T-helper 1 cell treated with Interleukin-12 subunit alpha and Interleukin-12 subunit beta and Interleukin-4 antibody, amounts not matched to agents 30 μg/mL and 1 μg/mL, for 36 hours (primary cell): ENCODE measurements around the gene PPP1R3C.

Experiments used
- H3K27ac Mint-ChIP-seq: one replicate; pipeline ENCODE4 v1.8.0; 2021; ENCODE audit warnings: mild to moderate bottlenecking, mixed read lengths
- H3K27me3 Mint-ChIP-seq: one replicate; pipeline ENCODE4 v1.8.0; 2021; ENCODE audit warnings: low read depth, mixed read lengths
- H3K36me3 Mint-ChIP-seq: one replicate; pipeline ENCODE4 v1.8.0; 2021; ENCODE audit warnings: low read depth, mixed read lengths
- H3K4me1 Mint-ChIP-seq: one replicate; pipeline ENCODE4 v1.8.0; 2021; ENCODE audit warnings: low read depth, mixed read lengths
- H3K4me3 Mint-ChIP-seq: one replicate; pipeline ENCODE4 v1.8.0; 2021; ENCODE audit warnings: mild to moderate bottlenecking, moderate library complexity, mixed read lengths
- H3K9me3 Mint-ChIP-seq: one replicate; pipeline ENCODE4 v1.8.0; 2021; ENCODE audit warnings: mixed read lengths

Gene PPP1R3C

DNA sequence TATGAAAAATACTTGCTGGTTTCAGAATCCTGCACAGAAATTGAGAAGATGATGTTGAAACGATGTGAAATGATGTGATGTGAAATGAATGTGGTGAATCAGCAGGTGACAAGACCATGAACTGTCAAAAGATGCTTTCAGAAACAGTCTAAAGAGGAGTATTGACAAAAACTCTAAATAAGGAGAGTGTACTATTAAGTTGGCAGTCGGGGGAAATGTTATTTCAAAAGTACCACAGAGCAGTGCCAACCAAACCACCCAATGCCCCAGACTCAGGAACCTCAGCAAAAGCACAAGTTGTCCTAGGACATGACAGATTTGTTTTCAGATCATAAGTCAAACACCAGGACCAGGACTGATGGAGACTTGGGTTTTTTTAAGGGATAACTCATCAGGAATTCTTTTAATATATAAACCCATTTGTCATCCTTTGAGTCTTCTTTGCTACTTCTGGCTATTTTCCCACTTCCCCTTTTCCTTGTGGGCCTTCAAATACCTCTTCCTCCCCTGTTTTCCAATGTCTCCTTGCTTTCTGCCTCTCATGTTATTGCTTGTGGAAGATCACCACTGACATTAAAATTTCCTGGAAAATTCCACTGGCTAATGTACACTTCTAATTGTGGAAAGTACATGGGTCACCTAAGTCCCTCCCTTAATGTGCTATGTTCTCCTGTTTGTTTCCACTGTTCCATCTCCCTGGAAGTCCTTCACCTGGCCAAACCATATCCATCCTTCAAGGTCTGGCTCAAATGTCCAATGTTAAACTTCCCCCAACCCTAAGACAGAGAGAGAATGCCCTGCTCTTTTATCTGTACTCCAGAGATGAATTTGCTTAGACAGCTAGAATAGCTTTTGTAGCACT, 10.2 kb upstream of the PPP1R3C start:
- Mint-ChIP-seq H3K9me3 (no peaks in the 10 kb centered on the region), H3K4me1 (no peaks in the 10 kb centered on the region), H3K27ac (no peak overlapping the region), H3K27me3 (peaks cover 30% of the 10 kb centered on the region), H3K36me3 (no peaks in the 10 kb centered on the region), H3K4me3 (no peak overlapping the region)

DNA sequence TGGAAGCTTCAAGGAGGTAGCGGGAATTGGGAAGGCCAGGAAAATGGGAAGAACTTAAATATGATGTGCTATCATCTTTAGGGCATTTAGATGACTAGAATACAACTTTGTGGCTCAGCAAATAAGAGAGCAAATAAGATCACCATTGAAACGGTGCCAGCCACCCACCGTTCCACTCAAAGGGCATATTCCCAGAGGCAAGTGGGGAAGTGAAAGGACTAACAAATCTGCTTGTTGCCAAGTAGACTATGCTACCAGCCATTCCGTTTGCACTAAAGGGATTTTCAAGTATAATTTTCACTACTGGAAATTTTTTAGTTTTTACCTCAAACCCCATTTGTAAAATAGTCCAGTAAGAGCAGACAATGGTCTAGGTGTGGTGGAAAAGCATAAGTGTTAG, 4.0 kb upstream of the PPP1R3C start:
- Mint-ChIP-seq H3K9me3 (no peaks in the 10 kb centered on the region), H3K27me3 (peaks cover 40% of the 10 kb centered on the region), H3K36me3 (no peaks in the 10 kb centered on the region), H3K27ac (no peak overlapping the region), H3K4me1 (peaks cover 6% of the 10 kb centered on the region), H3K4me3 (no peak overlapping the region)

DNA sequence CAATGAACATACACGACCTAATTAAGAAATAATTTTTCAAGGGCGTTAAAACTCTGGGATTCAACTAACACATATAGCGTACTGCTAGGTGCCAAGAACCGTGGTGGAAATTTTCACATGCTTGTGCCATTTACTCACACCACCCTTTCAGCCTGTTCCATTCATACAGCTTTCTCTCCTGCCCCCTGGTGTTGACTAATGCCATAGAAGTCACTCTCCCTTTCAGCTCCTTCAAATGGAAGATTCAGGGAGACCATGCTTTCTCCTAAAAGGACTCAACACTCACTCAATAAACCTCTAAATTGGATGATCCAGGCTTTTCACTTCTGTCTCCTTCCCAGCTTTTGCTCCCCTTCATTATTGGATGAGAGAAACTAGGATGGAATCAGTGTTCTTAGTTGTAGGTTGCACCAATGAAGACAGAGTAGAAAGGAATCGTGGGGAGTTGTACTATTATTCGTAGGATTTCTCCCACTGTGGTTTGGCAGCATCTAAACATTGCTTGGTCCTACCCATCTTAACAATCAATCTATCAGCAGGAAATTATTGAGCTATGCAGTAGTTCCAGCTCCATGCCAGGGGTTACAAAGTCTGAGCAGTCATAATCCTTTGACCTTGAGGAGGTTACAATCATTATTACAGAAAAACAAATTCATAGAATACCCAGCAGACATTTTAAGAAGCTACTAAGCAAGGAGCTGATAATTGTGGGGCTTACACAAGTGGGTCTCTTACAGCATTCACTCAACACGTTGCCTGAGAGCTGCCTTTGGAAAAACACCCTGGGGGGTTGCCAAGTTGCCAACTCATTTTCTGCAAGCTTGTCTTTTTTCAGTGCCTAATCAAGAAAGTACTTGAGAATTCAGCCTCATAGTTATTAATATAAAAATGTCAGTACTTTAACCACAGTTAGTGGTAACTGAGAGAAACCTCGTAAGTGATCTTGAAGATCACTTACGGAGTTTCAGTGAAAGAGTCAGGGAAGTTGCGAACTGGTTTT, 2.8 kb upstream of the PPP1R3C start:
- Mint-ChIP-seq H3K4me1 (peaks cover 6% of the 10 kb centered on the region), H3K27ac (no peak overlapping the region), H3K27me3 (peaks cover 48% of the 10 kb centered on the region), H3K9me3 (no peaks in the 10 kb centered on the region), H3K4me3 (no peak overlapping the region), H3K36me3 (no peaks in the 10 kb centered on the region)

DNA sequence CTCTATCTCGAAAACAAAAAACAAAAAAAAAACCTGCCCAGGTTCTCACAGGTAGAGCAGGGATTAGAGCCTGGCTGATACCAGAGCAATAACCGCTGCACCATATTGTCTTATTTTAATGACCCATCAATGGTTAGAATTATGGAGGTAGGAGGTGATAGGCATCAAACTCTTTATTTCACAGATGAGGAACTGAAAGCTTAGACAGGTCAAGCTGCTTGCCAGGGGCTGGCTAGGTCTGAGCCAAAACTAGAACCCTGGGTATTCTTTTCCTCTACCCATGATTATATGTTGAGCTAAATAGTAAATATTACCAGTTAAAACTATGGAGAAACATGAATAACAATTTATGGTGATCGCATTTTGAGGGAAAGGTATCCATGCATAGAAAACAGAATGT, 2.0 kb upstream of the PPP1R3C start:
- H3K27me3 Mint-ChIP-seq, result peaks cover 48% of the 10 kb centered on the region
- H3K4me3 Mint-ChIP-seq, result no peak overlapping the region
- H3K27ac Mint-ChIP-seq, result no peak overlapping the region
- no peaks in the 10 kb centered on the region for H3K36me3 Mint-ChIP-seq
- H3K4me1 Mint-ChIP-seq, result peaks cover 6% of the 10 kb centered on the region
- no peaks in the 10 kb centered on the region for H3K9me3 Mint-ChIP-seq

DNA sequence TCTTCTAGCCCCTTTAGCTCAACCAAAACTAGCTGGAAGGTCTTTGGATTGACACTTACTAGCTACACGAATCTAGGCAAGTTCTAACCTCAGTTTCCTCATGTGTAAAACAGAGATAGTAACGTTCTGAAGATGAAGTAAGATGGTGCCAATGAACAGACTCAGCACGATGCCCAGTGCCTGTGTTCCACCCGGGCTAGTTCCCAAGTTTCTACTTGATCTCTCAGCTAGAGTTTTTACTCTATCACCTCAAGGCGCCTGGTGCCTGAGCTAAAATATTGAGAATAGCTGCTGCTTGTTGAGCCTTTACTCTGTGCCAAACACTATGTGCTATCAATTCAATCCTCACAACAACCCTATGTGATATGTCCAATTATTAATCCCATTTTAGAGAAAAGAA, 1.4 kb upstream of the PPP1R3C start:
- H3K36me3 Mint-ChIP-seq, result no peaks in the 10 kb centered on the region
- H3K4me3 Mint-ChIP-seq, result no peak overlapping the region
- H3K4me1 Mint-ChIP-seq, result peaks cover 6% of the 10 kb centered on the region
- H3K9me3 Mint-ChIP-seq, result no peaks in the 10 kb centered on the region
- peaks cover 51% of the 10 kb centered on the region for H3K27me3 Mint-ChIP-seq
- H3K27ac Mint-ChIP-seq, result no peak overlapping the region

DNA sequence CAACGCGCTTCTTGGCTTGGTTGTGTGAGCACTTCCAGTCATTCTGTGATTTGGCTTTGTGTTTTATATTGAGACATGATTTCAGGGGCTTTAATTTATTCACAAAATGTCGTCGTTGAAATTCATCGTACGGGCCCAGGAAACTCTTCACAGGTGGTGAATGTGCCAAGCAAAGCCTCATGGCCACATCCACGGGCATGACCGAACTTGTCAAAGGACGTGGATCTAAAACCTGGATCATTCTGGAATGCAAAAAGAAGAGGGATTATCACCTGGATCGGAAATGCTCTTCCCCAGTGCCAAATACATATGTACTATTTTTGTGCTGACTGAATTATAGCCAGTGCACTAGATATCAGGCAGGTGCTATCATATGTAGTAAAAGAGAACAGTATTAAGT, 2.2 kb downstream of the PPP1R3C start:
- peaks cover 6% of the 10 kb centered on the region for H3K4me1 Mint-ChIP-seq
- no peak overlapping the region for H3K4me3 Mint-ChIP-seq
- no peaks in the 10 kb centered on the region for H3K9me3 Mint-ChIP-seq
- H3K36me3 Mint-ChIP-seq, result no peaks in the 10 kb centered on the region
- peaks cover 53% of the 10 kb centered on the region for H3K27me3 Mint-ChIP-seq
- H3K27ac Mint-ChIP-seq, result no peak overlapping the region

DNA sequence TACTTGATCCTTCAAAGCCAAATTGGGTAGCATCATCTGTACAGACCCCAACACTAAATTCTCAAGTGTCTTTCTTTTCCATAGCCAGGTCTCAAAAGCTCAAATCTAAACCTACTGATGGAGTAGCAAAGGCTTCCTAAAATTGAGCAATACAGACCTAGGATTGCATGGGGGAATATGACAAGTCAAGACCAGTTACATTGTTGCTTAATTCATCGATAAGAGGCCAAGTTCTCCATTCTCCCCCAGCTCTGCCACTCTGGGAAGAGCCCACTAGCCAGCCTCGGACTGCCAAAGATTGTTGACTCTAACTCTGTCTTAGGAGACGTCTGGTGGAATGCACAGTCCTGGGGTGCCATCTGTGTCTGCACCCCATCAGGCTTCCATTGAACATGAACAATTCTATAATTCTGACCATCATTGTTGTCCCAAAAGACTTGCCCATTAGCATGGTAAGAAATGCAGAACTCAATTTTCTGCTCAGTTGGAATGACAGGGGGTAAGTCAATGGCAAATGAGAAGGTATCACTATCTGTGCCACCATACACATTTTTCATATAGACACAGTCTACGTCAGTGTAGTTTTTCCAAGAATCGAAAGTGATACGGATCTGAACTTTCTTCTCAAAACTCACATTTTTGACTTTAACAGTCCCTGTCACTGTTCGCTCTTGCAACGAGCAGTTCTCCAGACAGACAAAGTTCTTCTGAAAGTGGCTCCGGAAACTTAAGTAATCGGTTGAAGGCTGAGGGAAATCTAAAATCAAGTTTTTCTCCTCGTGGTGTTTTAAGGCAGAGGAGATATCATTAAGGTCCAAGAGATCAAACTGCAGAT, 2.9 kb downstream of the PPP1R3C start:
- Mint-ChIP-seq H3K36me3 (no peaks in the 10 kb centered on the region), H3K9me3 (no peaks in the 10 kb centered on the region), H3K27me3 (peaks cover 51% of the 10 kb centered on the region), H3K4me3 (no peak overlapping the region), H3K4me1 (peaks cover 6% of the 10 kb centered on the region), H3K27ac (no peak overlapping the region)

DNA sequence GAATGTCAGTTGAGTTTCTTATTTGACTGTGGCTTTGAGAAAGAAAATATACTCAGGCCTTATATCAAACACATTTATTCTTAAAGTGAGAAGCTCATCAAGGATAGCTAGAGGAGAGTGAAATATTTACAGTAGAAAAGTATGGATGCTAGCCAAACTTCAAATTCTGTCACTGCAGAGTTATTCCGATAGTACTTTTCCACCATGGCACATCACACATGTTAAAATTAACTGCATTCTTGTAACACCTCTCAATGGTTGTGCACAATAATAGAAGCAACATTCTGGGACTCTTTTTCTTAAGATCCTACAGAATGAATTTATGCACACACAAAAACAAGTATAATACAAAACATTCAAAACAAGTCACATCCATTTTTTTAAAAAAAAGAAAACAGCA, 4.5 kb downstream of the PPP1R3C start:
- no peak overlapping the region for H3K27ac Mint-ChIP-seq
- peaks cover 5% of the 10 kb centered on the region for H3K4me1 Mint-ChIP-seq
- peaks cover 36% of the 10 kb centered on the region for H3K27me3 Mint-ChIP-seq
- no peaks in the 10 kb centered on the region for H3K36me3 Mint-ChIP-seq
- no peak overlapping the region for H3K4me3 Mint-ChIP-seq
- no peaks in the 10 kb centered on the region for H3K9me3 Mint-ChIP-seq

DNA sequence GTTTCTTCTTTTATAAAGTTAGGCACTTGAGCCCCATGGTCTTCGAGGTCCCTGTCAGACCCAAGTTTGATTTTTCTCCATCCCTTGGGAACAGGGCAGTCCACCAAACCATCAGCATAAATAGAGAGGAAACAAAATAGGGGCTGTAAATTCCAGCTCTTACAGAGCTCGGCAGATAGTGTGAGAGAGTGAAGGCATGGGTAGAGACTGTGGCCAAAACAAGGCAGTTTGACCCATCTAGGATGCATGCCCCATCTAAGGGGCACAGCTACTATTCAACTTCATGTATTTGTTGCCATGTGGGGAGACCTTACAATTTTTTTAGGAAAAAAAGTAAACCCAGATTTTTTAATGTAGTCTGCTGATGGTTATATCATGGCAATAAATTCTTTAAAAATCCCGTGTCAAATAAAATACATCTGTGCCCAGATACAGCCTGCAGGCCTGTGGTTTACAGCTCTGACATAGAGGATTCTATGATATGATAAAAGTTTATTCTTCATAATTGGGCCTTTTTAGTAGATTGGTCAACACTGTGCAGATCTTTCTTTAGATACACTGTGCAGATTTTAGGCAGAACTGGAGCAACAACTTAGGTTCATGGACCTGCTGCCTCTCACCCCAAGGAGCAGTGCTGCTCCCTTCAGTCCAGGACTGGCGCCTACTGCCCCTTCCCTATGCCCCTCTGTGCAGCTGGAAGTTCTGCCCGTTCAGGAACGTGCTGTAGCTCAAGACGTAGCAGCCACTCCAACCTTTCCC, 5.3 kb downstream of the PPP1R3C start:
- Mint-ChIP-seq H3K27ac (no peak overlapping the region), H3K9me3 (no peaks in the 10 kb centered on the region), H3K36me3 (no peaks in the 10 kb centered on the region), H3K4me1 (peaks cover under 1% of the 10 kb centered on the region), H3K27me3 (peaks cover 34% of the 10 kb centered on the region), H3K4me3 (no peak overlapping the region)

DNA sequence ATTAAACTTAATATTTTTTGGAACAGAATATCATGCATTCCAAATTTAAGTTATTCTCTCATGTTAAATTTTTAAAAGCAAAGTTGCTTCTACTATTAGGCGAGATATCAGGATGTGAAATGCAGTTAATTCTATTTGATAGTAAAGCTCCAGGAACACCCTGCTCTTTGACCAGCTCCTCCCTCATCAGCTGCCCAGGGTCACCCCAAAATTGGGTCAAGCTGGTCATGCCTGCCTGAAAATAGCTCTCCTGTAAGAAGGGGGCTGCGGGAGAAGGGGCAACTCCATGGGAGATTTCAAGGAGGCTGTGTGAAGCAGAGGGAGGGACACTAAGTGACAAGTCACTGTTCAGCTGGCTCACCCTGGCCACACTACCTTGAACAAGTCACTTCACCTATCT, 5.9 kb downstream of the PPP1R3C start:
- Mint-ChIP-seq H3K36me3 (no peaks in the 10 kb centered on the region), H3K9me3 (no peaks in the 10 kb centered on the region), H3K4me1 (no peaks in the 10 kb centered on the region), H3K27me3 (peaks cover 28% of the 10 kb centered on the region), H3K4me3 (no peak overlapping the region), H3K27ac (no peak overlapping the region)

DNA sequence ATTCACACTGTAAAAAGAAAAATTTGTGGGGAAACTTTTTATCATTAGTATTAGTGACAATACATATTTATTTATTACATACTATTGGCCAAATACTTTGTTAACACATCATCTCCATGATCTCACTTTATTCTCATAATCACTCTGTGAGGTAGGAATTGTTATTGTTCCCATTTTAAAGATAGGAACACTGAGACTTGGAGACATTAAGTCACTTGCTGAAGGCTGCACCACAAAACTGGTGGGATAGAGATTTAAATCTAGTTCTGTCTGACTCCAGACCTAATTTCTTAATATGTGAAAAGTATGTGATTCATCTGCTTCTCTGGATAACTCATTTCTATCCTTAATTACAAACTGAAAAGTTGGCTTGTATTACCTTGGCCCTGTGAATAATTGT, 8.2 kb downstream of the PPP1R3C start:
- no peaks in the 10 kb centered on the region for H3K36me3 Mint-ChIP-seq
- H3K4me1 Mint-ChIP-seq, result no peaks in the 10 kb centered on the region
- no peak overlapping the region for H3K27ac Mint-ChIP-seq
- H3K4me3 Mint-ChIP-seq, result no peak overlapping the region
- H3K27me3 Mint-ChIP-seq, result peaks cover 31% of the 10 kb centered on the region
- no peaks in the 10 kb centered on the region for H3K9me3 Mint-ChIP-seq

DNA sequence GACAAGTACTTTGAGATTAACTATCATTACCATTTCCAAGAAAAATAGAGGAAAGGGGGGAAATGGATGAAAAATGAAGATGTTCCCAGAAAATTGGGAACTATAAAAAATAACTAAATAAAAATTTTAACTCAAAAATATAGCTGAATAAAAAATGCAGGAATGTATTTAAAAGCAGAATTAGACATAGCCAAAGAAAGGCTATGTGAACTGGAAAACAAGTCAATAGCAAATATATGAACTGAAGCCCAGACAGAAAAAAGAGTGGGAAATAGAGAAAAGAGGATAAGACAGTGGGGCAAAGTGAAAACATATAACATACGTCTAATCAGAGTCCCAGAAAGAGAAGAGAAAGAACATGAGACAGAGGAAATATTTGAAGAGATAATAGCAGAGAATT, 10.3 kb downstream of the PPP1R3C start:
- peak overlapping the region; percentile 74 for H3K27ac Mint-ChIP-seq
- H3K36me3 Mint-ChIP-seq, result no peaks in the 10 kb centered on the region
- no peaks in the 10 kb centered on the region for H3K4me1 Mint-ChIP-seq
- no peak overlapping the region for H3K4me3 Mint-ChIP-seq
- no peaks in the 10 kb centered on the region for H3K9me3 Mint-ChIP-seq
- H3K27me3 Mint-ChIP-seq, result peaks cover 22% of the 10 kb centered on the region

DNA sequence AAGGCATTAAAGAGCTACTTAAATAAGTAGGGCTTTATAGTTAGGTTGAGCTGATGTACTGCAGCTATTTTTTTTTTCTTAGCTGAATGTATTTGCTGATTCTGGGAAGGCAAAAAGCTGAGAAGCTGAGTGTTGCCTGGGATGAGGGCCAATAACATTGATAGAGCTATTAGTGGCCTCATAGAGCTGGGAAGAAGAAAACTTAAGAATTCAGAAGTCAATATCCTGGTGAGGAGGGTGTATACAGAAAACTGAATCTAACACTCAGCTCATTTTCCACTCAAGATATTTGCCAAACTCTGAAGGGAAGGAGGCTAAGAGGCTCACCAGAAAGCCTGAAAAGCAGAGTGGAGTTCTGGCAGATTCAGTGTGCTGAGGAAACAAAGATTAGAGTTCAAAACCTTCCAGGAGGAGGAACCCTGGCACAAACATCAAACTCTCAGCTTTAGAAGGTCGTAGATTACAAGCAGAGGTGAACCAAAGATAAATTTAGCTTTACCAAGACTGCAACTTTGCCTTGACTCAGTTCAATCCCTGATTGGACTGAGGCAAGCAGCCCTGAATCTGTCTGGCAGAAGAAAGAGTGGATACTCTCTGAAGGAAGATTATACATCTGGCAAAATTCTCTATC, 11.3 kb downstream of the PPP1R3C start:
- Mint-ChIP-seq H3K4me3 (no peak overlapping the region), H3K36me3 (no peaks in the 10 kb centered on the region), H3K4me1 (no peaks in the 10 kb centered on the region), H3K27me3 (peaks cover 26% of the 10 kb centered on the region), H3K27ac (no peak overlapping the region), H3K9me3 (no peaks in the 10 kb centered on the region)
